A673 (cell line): ENCODE data around the gene CCDC183. TPM values are rescaled to one million over a fixed set of nuclear protein-coding genes. Genes with fewer than 3 reads are reported as not detected.

Experiments used
- BruUV-seq: library from RNA; stranded (reverse); fragments of 400-500 nt; replicated peaks from 2 replicates; lab custom pipeline; 2021; lab: Mats Ljungman, UMichigan
- CTCF ChIA-PET: fragments of 300-600 bp; sonication (Branson Sonifier 250); formaldehyde crosslinking; loops from one replicate; lab custom pipeline; 2022; ENCODE audit warnings: antibody characterized with exemption; lab: Charles Lee
- POLR2A ChIA-PET: fragments of 300-600 bp; sonication (Branson Sonifier 250); formaldehyde crosslinking; loops from one replicate; lab custom pipeline; 2022; ENCODE audit warnings: antibody characterized with exemption; ENCODE audit not compliant: low non-redundant PET; lab: Charles Lee
- DNase-seq: peaks from one replicate; pipeline ENCODE4 v3.0.0-alpha.2; 2015; ENCODE audit warnings: low spot score
- H3K27ac ChIP-seq: fragments of 200-600 bp; sonication (generic); 2 replicates; pipeline ENCODE4 v1.5.1; 2016; ENCODE audit warnings: mixed run types, low read depth, mild to moderate bottlenecking, mixed read lengths, antibody characterized with exemption, low read length; ENCODE audit not compliant: poor library complexity, severe bottlenecking
- H3K27me3 ChIP-seq: fragments of 200-600 bp; sonication (generic); replicated peaks from 2 replicates; pipeline ENCODE4 v1.6.1; 2017; ENCODE audit warnings: mixed run types, low read depth, mild to moderate bottlenecking, mixed read lengths, antibody characterized with exemption, low read length; ENCODE audit not compliant: insufficient read depth, poor library complexity
- H3K36me3 ChIP-seq: fragments of 200-600 bp; sonication (generic); 2 replicates; pipeline ENCODE4 v1.6.1; 2016; ENCODE audit warnings: mixed run types, mild to moderate bottlenecking, mixed read lengths, antibody characterized with exemption, low read length; ENCODE audit not compliant: insufficient read depth, poor library complexity, severe bottlenecking
- H3K4me1 ChIP-seq: fragments of 200-600 bp; sonication (generic); 2 replicates; pipeline ENCODE4 v1.6.1; 2017; ENCODE audit warnings: mixed run types, mild to moderate bottlenecking, mixed read lengths, antibody characterized with exemption, low read length; ENCODE audit not compliant: insufficient read depth, poor library complexity, severe bottlenecking
- H3K4me3 ChIP-seq: fragments of 200-600 bp; sonication (generic); 2 replicates; pipeline ENCODE4 v1.5.1; 2016; ENCODE audit warnings: low read depth, mixed run types, mild to moderate bottlenecking, mixed read lengths, low read length; ENCODE audit not compliant: poor library complexity, severe bottlenecking
- H3K9me3 ChIP-seq: fragments of 200-600 bp; sonication (generic); 2 replicates; pipeline ENCODE4 v1.6.1; 2016; ENCODE audit warnings: mixed run types, low read depth, mild to moderate bottlenecking, mixed read lengths, antibody characterized with exemption, low read length; ENCODE audit not compliant: poor library complexity, severe bottlenecking
- EZH2 ChIP-seq: fragments of 200-600 bp; sonication (generic); IDR thresholded peaks from 2 replicates; pipeline ENCODE4 v1.6.1; 2017; ENCODE audit warnings: borderline replicate concordance, low read depth, mild to moderate bottlenecking, mixed read lengths, antibody characterized with exemption, low read length; ENCODE audit not compliant: poor library complexity, severe bottlenecking
- intact Hi-C: fragments of 100-400 bp; cut with micrococcal nuclease; formaldehyde crosslinking; loops from one replicate; pipeline ENCODE4 v1.10.0; 2022; ENCODE audit not compliant: unreplicated experiment
- total RNA-seq: library from RNA; stranded (reverse); gene quantifications from 2 replicates; pipeline ENCODE4 v1.2.3, GENCODE V29; 2021
- TF ChIP-seq, protein P1 (sequence below): fragments of 300-800, 200-600 bp; sonication (generic); conservative IDR thresholded peaks from 2 replicates; pipeline ENCODE4 v1.5.1; 2017; ENCODE audit warnings: low read depth, mild to moderate bottlenecking, antibody characterized with exemption, low read length, moderate library complexity, mixed read lengths

Gene CCDC183
- total RNA-seq, 1 experiment from 2014 or later = not detected

DNA sequence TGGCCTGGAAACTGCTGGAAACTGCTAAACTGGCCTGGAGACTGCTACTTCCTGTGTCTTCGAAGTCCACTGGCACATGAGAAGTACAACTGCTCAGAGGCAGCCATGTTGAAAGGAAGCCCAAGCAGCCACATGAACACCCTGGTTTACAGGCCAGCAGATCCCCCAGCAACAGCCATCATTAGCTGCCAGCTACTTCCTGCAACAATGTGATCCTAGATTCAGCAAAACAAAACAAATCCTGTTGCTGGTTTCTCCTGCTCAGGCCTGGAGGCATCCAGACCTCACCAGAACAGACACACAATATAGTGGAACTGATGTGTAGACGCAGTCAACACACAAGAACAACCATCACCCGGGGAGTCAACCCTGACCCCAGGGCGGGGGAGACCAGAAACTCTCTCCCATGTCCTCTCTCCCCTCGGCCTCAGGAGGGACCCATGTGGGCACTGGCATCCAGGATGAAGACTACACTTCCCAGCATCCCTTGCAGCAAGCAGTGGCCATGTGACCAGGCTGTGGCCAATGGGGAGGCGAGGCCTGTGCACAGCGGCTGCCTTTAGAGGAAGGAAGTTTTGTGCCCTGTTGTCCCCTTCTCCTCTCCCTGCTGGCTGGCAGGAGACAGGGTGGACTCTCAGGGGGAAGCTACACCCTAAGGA, 22.6 kb upstream of the CCDC183 start:
- no TSS peak for BruUV-seq
- peak; percentile 66 for DNase-seq

DNA sequence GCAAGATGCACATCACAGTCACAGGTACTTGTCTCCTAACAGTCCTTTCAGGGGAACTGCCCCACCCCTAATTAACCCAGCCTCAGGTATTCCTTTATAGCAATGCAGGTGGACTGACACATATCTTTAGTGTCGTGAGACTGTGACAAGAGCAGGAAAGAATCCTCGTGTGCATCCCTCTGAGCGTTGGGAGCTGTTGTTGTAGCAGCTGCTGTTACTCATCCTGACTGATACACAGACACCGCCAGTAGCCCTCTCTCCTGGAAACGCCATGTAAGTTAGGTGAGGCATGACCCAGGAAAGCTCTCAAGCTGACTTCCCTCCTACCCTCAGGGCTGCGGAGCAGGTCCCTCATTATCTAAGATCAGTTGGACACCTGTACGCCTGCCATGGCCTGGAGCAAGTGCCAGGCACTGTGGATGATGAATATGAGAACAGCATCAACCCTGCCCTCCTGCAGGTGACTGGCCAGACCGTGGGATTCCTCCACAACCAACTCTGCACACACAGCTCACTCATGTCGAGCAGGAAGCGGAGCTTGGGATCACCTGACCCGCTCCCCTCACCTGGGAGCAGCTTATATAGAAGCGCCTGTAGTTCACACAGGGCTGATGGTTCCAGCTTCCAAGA, 21.6 kb upstream of the CCDC183 start:
- Histone ChIP-seq H3K36me3 (no peaks in the 10 kb centered on the region), H3K4me1 (no peaks in the 10 kb centered on the region), H3K27me3 (no peaks in the 10 kb centered on the region), H3K9me3 (peaks cover 7% of the 10 kb centered on the region), H3K4me3 (no peak overlapping the region), H3K27ac (no peak overlapping the region)
- BruUV-seq = no TSS peak
- no peak for DNase-seq
- no peak for TF ChIP-seq EZH2
- TF ChIP-seq, protein P1, sequence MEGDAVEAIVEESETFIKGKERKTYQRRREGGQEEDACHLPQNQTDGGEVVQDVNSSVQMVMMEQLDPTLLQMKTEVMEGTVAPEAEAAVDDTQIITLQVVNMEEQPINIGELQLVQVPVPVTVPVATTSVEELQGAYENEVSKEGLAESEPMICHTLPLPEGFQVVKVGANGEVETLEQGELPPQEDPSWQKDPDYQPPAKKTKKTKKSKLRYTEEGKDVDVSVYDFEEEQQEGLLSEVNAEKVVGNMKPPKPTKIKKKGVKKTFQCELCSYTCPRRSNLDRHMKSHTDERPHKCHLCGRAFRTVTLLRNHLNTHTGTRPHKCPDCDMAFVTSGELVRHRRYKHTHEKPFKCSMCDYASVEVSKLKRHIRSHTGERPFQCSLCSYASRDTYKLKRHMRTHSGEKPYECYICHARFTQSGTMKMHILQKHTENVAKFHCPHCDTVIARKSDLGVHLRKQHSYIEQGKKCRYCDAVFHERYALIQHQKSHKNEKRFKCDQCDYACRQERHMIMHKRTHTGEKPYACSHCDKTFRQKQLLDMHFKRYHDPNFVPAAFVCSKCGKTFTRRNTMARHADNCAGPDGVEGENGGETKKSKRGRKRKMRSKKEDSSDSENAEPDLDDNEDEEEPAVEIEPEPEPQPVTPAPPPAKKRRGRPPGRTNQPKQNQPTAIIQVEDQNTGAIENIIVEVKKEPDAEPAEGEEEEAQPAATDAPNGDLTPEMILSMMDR = no peak
- intact Hi-C loops = no loop called here
- CTCF ChIA-PET = interaction anchor here (0.5 kb wide), 1 partner anchor 190 kb away, joined by 7 read pairs; no protein-coding TSS in a partner anchor
- POLR2A ChIA-PET = no interaction called here

More for the DNA sequence above, 22.6 kb upstream of the CCDC183 start:
- Histone ChIP-seq H3K36me3 (no peaks in the 10 kb centered on the region), H3K27me3 (no peaks in the 10 kb centered on the region), H3K27ac (no peak overlapping the region), H3K9me3 (peaks cover 7% of the 10 kb centered on the region), H3K4me3 (no peak overlapping the region), H3K4me1 (no peaks in the 10 kb centered on the region)
- TF ChIP-seq, protein P1 = no peak
- no peak for TF ChIP-seq EZH2
- ChIA-PET CTCF (no interaction called here), POLR2A (no interaction called here)
- intact Hi-C loops = no loop called here

DNA sequence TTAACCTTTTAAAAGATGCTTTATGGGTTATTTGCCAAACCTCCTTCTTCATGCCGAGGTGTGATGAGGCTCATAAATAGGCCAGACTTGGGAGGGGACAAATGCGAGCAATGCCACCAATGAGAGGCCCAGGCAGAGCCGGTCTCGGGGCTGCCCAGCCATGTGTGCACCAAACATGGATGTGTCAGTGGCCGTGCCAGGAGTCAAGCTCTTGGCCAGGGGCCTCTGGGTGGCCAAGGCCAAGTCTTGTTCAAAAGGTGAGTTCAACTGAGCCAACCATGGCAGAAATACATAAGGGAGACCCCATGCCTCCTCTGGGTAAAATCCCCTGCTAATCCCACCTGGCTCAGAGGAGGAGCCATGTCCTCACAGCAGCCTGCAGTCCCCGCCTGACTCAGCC, 20.9 kb upstream of the CCDC183 start:
- no peaks in the 10 kb centered on the region for H3K4me1 ChIP-seq
- H3K9me3 ChIP-seq = peaks cover 7% of the 10 kb centered on the region
- no peak for DNase-seq
- no peak overlapping the region for H3K27ac ChIP-seq
- H3K27me3 ChIP-seq = no peaks in the 10 kb centered on the region
- intact Hi-C loops = no loop called here
- CTCF ChIA-PET = no interaction called here
- TF ChIP-seq EZH2 = no peak
- TF ChIP-seq, protein P1 = no peak
- POLR2A ChIA-PET = no interaction called here
- no TSS peak for BruUV-seq
- no peak overlapping the region for H3K4me3 ChIP-seq
- no peaks in the 10 kb centered on the region for H3K36me3 ChIP-seq
